Left renal cortex interstitium (tissue), 4 donors: ENCODE measurements around the gene LHX3. TPM values are rescaled to one million over a fixed set of nuclear protein-coding genes. Genes with fewer than 3 reads are reported as not detected.

ENCODE experiments used
- DNase-seq, 4 donors: peaks; one replicate each; pipeline ENCODE4 v3.0.0-alpha.2; 2013; ENCODE audit warnings: low read depth in 4 of 4, low spot score in 2 of 4, missing footprints in 1 of 4
- polyA plus RNA-seq, 4 donors: library from polyadenylated mRNA; unstranded; fragments of 120-200 nt; gene quantifications; one replicate each; pipeline ENCODE4 v1.2.1, GENCODE V29; 2013; ENCODE audit not compliant: insufficient read length in 4 of 4

Gene LHX3
- polyA plus RNA-seq, 4 donors = not detected

GRCh38 chr9:136181784-136182419, 23.0 kb downstream of the LHX3 start:
- DNase-seq = no peak

GRCh38 chr9:136180586-136180985, 24.3 kb downstream of the LHX3 start:
- DNase-seq = no peak

DNA sequence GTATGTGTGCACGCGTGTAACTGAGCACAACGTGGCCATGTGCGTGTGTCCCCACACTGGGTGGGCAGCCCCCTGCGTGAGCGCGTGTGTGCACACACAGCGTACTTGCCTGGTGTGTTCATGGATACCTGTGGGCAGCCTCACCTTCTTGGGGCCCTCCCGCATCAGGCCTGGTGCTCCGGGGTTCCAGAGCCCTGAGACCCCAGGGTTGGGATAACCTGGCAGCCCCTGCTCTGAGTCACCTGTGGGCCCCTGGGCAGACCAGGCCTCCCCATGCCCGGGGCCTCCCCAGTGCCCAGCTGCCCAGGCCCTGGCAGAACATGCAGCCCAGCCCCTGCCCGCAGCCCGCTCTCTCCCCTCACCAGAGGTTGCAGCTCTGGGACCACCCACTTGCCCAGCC, 25.2 kb downstream of the LHX3 start:
- no peak for DNase-seq

DNA sequence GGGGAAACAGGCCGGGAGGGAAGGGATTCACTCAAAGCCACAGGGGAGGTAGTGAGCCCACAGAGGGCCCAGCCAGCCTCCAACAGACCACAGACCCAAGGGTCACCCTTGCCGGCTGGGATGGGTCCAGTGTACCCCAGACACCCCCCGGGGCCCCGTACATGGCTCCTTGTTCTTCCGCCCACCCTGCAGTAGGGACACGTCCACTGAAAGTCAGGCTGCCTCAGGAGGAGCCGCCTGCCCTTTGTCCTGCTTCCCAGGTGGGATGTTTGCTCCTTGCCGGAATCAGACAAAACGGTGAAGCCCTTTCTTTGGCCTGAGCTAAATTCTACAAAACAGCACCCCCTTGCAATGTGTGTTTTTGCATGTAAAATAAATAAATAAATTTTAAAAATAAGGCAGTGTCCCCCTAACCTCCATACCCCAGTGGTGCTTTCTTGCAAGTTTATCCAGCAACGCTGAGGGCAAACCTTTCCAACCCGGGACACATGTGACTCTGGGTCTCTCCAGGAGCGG, 25.8 kb downstream of the LHX3 start:
- DNase-seq = no peak

DNA sequence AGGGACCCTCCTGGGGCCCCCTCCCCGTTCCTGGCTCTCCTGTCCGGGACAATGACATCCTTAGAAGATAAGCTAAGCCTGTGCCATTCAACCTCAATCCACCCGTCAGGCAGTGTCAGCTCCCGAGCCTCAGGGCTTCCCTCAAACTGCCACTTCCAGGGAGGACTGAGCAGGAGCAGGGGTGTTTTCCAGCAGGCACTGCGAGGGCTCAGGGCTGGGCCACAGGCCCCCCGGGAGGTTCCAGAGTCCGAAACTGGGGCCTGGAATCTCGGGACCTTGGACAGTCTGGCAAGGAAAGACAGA, 26.2 kb downstream of the LHX3 start:
- DNase-seq = no peak

DNA sequence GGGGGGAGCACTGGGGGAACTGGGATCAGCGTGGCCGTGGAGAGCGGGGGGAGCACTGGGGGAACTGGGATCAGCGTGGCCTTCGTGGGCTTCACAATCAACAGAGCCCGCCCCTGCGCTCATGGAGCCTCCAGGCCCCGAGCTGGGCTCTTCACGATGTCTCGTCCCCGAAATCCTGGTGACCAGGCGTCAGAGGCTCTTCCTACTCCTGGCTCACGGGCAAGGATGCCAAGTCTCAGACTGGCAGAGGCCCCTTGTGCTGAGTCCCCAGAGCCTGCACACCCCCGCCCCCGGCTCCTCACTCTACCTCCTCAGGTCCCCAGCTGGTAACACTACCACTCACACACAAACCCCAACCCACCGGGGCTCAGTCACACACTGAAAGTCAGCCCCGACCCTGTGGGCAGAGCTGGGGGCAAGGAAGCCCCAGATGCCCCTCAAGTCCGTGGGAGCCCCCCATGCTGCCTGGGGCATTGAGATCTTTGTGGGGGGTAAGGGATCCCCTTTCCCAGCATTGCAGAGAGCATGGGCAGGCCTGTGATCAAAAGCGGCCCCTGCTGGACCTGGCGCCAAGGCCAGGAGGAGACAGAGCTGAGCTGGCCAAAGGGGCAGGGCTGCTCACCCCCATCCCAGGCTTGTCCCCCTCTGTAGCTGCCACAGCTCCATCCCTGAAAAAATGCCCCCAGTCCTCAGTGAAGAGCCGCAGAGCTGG, 26.7 kb downstream of the LHX3 start:
- no peak for DNase-seq

GRCh38 chr9:136177224-136177623, 27.7 kb downstream of the LHX3 start:
- DNase-seq = no peak

DNA sequence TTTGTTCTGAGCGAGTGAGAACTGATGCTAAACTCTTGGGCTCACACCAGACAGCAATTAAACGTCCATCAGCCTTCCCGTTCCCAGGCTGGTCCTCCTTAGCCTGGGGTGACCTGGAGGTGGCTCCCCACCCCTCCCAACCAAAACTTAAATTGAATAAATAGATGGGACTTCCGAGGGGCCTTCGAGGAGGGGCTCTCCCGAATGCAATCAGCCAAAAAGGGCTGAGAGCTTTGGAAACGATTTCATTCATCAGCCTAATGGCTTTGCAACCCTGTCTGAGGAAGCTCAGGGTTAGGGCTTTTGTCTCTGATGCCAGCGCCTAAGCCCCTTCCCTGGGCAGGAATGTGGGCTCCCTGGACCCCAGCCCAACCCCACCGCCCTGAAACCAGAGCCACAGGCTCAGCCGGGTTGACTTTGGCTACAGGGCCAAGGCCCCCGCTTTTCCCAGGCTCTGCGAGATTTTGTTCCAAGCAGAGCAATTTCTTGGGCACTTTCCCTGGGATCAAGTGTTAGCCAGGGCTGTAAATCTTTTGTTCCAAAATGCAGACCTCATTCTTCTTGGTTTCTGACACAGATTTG, 29.2 kb downstream of the LHX3 start:
- peak in 2 of 4 donors; percentile 34 to 53 for DNase-seq

- DNase-seq = no peak
These were observed 29.9 kb downstream of the LHX3 start for GRCh38 chr9:136174779-136175615.

GRCh38 chr9:136173648-136174290, 31.2 kb downstream of the LHX3 start:
- DNase-seq = no peak

DNA sequence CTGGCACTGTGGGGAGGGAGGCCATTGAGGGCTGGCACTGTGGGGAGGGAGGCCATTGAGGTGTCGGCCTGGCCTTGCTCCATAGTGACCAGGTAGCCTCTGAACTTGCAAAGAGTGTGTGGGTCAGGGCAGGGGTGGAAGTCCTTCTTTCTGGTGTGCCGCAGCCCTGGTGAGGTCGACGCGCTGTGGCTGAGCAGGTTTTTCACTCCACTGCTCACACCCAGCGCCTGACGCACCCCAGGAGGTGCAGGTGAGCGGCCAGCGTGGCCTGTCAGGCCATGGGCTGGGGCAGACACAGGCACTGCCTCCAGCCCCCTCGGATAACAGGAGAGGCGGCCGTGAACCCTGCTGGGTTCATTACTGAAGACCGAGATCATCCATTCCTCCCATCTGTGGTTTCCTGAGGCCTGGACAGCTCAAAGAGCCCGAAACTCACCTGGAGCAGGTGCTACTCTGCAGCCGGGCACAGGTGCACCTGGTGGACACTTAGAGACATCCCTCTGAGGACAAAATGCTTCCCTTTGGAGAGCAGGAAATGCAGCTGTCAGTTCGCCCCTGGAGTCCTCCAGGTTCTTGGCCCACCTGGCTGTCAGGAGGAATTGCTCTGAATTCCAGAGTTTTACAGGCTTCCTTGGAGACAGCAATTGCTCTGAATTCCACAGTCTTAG, 32.4 kb downstream of the LHX3 start:
- no peak for DNase-seq

- DNase-seq = no peak
These were observed 33.0 kb downstream of the LHX3 start for GRCh38 chr9:136171801-136172411.

- DNase-seq = no peak
These were observed 33.7 kb downstream of the LHX3 start for GRCh38 chr9:136171009-136171800.

GRCh38 chr9:136170006-136170901, 34.7 kb downstream of the LHX3 start:
- DNase-seq = no peak

GRCh38 chr9:136169495-136169894, 35.4 kb downstream of the LHX3 start:
- DNase-seq = no peak

GRCh38 chr9:136163248-136163850, 41.6 kb downstream of the LHX3 start:
- DNase-seq = no peak

- no peak for DNase-seq
These were observed 43.8 kb downstream of the LHX3 start for GRCh38 chr9:136160995-136161610.
